Panc1 (cell line): Measurements from ENCODE around the gene RXRG.

Source experiments
- POLR2AphosphoS5 ChIP-seq: IDR thresholded peaks from 2 replicates; pipeline ENCODE4 v1.6.1; 2012; ENCODE audit warnings: mild to moderate bottlenecking, low read depth, low read length, moderate library complexity
- REST ChIP-seq, 2 experiments: IDR thresholded peaks; 2 replicates each; pipeline ENCODE4 v1.6.1; 2011 to 2012; ENCODE audit warnings: low read depth in 2 of 2, control low read depth in 1 of 2, low read length in 1 of 2, mild to moderate bottlenecking in 1 of 2, moderate library complexity in 1 of 2; ENCODE audit not compliant: insufficient read depth in 1 of 2
- TCF7L2 ChIP-seq: IDR thresholded peaks from 2 replicates; pipeline ENCODE4 v1.6.1; 2011; ENCODE audit warnings: mild to moderate bottlenecking, low read depth, low read length, inconsistent platforms
- TF ChIP-seq, protein P1 (sequence below): fragments of 450-650 bp; IDR thresholded peaks from 2 replicates; pipeline ENCODE4 v1.5.1; 2017; ENCODE audit warnings: mild to moderate bottlenecking

GRCh38 chr1:165397944-165398343 is 47.0 kb downstream of the RXRG start:
- TF ChIP-seq, protein P1, sequence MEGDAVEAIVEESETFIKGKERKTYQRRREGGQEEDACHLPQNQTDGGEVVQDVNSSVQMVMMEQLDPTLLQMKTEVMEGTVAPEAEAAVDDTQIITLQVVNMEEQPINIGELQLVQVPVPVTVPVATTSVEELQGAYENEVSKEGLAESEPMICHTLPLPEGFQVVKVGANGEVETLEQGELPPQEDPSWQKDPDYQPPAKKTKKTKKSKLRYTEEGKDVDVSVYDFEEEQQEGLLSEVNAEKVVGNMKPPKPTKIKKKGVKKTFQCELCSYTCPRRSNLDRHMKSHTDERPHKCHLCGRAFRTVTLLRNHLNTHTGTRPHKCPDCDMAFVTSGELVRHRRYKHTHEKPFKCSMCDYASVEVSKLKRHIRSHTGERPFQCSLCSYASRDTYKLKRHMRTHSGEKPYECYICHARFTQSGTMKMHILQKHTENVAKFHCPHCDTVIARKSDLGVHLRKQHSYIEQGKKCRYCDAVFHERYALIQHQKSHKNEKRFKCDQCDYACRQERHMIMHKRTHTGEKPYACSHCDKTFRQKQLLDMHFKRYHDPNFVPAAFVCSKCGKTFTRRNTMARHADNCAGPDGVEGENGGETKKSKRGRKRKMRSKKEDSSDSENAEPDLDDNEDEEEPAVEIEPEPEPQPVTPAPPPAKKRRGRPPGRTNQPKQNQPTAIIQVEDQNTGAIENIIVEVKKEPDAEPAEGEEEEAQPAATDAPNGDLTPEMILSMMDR = no peak
- TF ChIP-seq POLR2AphosphoS5 (no peak), REST (IDR thresholded peaks at IDR 0.05; ENCODE audit: insufficient read depth in 1 of 2, low read depth in 2 of 2, low read length in 1 of 2) (no peak), TCF7L2 (no peak)
